HG03025 (cell line): ENCODE measurements around the gene MBD6.
"Not testable (repeated sequence)": the region's sequence is repeated elsewhere in the genome, so short reads cannot be mapped to it uniquely, and the experiment has no call there.

ENCODE experiments used
- ATAC-seq: cut with Tn5 transposase; IDR thresholded peaks from one replicate; pipeline ENCODE4 v1.9.1; 2021; ENCODE audit warnings: mild to moderate bottlenecking, moderate library complexity; ENCODE audit not compliant: unreplicated experiment, low FRiP score

The MBD6 gene

DNA sequence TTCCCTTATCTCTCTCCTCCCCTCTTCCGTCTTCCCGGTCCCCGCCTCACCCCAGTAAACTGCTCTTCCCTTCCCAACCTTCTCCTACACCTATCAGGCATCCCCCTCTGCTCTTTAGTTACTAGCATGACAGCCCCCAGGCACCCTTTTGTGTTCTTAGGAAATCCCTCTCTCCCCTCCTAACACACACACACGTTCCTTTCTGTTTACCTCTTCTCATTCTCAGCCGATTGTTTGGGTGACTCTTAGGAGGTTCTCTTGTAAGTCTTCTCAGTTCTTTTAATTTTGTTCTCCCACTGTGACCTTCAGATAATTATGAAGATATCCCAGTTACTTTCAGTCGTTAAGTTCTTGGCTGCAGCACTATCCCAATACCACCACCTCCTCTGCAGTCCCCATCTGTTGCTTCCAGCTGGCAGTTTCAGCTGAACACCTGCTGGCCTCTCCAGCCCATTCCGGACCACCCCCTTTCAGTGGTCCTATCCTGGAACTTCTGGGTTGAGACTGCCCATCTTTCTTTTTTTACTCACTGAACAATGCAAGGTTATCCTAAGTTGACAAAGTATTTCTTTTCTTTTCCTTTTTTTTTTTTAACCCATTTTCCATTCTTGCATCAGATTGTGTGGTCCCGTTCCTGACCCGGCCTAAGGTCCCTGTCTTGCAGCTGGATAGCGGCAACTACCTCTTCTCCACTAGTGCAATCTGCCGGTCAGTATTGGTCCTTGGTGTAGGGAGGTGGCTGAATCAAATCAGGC lies 34.0 kb upstream of the MBD6 start:
- ATAC-seq = no peak

DNA sequence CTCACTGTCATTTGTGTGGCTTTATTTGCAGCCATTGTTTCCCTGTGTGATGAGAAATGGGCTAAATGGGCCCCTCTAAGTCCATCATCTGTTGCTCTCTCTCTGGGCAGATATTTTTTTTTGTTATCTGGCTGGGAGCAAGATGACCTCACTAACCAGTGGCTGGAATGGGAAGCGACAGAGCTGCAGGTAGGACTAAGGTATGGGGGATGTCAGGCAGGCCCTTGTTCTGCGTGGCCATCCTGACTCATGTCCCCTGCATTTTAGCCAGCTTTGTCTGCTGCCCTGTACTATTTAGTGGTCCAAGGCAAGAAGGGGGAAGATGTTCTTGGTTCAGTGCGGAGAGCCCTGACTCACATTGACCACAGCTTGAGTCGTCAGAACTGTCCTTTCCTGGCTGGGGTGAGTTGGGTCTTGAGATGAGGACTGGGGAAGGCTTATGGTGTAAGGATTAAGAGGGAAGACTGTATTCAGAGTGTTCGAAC lies 33.4 kb upstream of the MBD6 start:
- ATAC-seq = no peak

DNA sequence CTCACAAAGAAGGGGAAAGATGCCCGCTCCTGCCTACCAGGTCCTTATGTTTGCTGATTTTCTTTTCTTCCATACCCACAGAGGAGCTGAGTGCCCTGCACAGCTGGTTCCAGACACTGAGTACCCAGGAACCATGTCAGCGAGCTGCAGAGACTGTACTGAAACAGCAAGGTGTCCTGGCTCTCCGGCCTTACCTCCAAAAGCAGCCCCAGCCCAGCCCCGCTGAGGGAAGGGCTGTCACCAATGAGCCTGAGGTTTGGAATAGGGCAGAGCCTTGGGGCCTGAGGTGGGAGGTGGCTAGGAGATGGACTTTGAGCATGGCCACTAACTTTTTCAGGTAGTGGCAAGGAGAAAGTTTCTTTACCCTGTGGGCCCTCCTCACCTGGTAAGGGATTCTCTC lies 32.5 kb upstream of the MBD6 start:
- no peak for ATAC-seq

DNA sequence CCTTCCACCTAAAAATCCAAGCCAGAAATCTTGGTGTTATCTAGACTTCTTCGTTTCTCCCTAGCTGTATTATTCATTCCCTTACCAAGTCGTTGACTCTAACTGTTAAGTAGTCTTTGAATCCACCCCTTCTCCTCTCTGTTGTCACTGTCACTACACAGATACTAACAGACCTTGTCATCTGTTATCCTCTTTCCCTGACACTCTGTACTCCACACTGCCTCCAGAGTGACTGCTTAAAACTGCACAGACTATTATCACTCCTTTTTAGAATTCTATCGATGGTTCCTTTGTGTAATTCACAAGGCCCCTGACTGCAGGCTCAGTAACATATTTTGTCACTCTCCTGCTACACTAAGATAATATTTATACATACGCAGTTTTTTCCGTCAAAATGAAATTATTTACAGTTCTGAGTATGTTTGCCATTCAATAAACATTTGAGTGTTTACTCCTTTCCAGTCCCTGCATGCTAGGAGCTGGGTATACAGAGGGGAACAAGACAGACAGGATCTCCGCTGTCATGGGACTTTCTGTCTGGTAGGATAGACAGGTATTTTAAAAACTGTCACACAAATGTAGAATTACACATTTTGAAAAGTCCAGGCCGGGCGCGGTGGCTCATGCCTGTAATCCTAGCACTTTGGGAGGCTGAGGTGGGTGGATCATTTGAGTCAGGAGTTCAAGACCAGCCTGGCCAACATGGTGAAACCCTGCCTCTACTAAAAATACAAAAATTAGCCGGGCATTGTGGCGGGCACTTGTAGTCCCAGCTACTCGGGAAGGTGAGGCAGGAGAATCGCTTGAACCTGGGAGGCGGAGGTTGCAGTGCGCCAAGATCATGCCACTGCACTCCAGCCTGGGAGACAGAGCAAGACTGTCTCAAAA lies 31.0 kb upstream of the MBD6 start:
- ATAC-seq = no peak

DNA sequence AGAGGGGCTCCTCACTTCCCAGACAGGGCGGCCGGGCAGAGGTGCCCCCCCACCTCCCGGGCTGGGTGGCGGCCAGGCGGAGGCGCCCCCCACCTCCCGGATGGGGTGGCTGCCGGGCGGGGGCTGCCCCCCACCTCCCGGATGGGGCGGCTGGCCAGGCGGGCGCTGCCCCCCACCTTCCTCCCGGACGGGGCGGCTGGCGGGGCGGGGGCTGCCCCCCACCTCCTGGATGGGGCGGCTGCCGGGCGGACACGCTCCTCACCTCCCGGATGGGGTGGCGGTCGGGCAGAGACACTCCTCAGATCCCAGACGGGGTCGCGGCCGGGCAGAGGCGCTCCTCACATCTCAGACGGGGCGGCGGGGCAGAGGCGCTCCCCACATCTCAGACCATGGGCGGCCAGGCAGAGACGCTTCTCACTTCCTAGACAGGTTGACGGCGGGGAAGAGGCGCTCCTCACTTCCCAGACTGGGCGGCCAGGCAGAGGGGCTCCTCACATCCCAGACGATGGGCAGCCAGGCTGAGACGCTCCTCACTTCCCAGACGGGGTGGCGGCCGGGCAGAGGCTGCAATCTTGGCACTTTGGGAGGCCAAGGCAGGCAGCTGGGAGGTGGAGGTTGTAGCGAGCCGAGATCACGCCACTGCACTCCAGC lies 27.4 kb upstream of the MBD6 start:
- ATAC-seq = not testable (repeated sequence)

DNA sequence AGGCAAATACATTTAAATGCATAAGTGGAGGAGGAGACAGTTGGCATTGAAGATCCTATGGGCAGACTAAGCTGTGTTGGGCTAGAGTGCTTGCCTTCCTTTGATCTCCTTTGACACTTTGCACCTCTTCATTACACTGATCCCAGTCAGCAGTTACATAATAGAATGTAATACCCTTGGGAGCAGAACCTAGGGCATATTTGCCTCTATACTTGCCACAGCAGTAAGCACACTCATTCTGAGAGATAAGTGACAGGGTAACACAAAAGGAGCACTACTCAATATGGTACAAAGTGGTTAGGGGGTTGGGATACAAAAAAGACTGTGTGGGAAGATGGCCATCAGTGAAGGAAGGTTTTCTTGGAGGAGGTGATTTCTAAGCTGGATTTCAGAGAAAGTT lies 25.8 kb upstream of the MBD6 start:
- no peak for ATAC-seq

DNA sequence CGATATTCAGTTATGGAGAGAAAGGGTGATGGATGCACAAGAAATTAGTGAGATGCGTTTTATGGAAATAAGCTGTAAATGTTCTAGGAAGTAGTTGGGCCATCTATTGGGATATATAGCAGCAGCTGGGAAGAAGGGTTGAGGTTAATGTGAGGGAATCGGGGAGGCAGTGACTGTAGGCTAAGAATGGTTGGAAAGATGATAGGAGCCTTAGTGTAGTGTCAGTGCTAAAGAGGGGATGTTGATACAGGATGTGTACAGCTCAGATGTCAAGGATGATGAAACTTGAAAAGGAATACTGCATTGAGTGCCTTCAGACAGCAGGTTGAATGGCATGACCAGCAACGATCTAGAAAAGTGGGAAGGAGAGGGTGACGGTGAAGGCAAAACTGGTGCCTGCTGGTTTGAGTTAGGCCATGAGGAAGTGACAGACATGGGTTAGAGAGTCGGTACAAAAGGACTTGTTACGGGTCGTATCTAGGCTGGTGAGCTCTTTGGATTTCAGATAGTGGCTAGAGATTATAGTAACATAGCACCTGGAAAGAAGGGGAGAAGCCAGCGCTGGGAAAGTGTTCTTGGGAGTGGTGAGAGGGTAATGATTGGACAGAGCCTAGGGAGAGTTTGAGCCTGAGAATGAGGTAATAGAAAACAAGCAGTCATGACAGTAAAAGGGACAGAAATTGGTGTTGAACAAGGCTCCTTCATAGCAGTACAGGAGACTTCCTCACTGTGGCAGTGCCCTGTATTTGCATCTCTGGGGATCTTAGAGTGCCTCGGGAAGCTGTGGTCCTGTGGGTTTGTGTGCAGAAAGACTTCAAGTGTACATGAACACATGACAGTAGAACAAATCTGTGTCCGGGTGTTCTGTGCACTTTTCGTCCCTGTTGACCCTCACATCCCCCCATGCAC lies 25.1 kb upstream of the MBD6 start:
- ATAC-seq = no peak

DNA sequence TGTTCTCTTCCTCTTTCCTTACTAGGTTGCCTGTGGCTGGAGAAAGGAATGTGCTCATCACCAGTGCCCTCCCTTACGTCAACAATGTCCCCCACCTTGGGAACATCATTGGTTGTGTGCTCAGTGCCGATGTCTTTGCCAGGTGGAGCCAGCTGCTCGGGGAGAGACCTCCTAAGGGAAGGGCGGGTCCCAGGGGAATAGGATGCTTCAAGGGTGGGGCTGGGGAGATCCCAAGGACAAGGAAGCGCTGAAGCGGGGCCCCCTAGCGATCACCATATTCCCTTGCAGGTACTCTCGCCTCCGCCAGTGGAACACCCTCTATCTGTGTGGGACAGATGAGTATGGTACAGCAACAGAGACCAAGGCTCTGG lies 24.5 kb upstream of the MBD6 start:
- ATAC-seq = no peak

DNA sequence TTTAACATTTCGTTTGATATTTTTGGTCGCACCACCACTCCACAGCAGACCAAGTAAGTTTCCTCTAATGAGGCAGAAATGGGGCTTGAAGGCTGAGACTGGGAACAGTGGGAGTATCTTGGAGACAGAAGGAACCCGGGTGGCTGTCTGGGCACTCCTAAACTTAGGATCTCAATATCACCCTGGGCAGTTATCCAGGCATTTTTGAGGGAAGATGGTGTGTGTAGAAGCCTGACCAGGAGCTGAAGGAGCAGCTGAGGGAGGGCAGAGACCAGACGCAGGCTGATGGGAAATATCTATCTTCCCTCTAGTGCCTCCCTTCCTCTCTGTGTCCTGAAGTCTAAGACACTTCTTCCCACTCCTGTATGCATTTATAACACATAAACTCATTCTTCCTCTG lies 24.1 kb upstream of the MBD6 start:
- no peak for ATAC-seq

DNA sequence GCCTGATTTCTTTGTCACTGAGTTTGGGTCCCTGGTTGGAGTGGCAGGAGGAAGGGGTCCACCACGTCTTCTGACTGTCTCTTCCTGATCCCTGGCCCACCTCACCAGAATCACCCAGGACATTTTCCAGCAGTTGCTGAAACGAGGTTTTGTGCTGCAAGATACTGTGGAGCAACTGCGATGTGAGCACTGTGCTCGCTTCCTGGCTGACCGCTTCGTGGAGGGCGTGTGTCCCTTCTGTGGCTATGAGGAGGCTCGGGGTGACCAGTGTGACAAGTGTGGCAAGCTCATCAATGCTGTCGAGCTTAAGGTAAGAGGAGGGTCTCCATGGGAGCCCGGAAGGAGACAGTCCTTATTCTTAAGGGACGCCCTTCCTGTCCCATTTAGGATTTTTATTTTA lies 22.4 kb upstream of the MBD6 start:
- ATAC-seq = no peak

DNA sequence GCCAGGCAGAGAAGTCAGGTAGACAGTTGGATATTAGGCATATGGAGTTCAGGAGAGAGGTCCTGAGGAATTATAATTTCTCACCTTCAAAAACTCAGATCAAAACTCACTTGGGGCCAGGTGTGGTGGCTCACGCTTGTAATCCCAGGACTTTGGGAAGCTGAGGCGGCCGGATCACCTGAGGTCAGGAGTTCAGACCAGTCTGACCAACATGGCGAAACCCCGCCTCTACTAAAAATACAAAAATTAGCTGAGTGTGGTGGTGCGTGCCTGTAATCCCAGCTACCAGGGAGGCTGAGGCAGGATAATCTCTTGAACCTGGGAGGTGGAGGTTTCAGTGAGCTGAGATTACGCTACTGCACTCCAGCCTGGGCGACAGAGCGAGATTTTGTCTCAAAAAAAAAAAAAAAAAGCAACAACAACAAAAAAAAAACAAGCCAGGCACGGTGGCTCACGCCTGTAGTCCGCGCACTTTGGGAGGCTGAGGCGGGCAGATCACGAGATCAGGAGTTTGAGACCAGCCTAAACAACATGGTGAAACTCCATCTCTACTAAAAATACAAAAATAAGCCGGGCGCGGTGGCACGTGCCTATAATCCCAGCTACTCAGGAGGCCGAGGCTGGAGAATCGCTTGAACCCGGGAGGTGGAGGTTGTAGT lies 20.2 kb upstream of the MBD6 start:
- ATAC-seq = not testable (repeated sequence)

DNA sequence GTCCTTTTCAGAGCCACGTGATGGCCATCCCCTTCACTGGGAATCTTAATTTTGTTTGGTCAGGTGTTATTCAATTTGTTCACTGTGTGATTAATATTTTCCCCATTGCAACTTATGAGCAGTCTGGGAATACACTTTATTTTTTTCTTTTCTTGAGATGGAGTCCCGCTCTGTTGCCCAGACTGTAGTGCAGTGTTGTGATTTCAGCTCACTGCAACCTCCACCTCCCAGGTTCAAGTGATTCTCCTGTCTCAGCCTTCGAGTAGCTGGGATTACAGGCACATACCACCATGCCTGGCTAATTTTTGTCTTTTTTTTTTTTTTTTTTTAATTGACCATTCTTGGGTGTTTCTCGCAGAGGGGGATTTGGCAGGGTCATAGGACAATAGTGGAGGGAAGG lies 16.1 kb upstream of the MBD6 start:
- not testable (repeated sequence) for ATAC-seq

DNA sequence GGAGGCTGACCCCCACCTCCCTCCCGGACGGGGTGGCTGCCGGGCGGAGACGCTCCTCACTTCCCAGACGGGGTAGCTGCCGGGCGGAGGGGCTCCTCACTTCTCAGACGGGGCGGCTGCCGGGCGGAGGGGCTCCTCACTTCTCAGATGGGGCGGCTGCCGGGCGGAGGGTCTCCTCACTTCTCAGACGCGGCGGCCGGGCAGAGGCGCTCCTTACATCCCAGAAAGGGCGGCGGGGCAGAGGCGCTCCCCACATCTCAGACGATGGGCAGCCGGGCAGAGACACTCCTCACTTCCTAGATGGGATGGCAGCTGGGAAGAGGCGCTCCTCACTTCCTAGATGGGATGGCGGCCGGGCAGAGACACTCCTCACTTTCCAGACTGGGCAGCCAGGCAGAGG lies 14.8 kb upstream of the MBD6 start:
- ATAC-seq = not testable (repeated sequence)

DNA sequence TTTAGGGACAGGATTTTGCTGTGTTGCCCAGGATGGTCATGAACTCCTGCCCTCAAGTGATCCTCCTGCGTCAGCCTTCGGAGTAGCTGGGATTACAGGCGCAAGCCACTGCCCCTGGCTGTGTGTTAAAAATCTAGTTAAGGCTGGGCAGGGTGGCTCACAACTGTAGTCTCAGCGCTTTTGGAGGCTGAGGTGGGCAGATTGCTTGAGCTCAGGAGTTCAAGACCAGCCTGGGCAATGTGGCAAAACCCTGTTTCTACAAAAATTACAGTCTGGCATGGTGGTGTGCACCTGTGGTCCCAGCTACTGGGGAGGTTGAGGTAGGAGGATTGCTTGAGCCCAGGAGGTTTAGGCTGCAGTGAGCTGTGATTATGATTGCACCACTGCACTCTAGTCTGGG lies 11.5 kb upstream of the MBD6 start:
- no peak for ATAC-seq

DNA sequence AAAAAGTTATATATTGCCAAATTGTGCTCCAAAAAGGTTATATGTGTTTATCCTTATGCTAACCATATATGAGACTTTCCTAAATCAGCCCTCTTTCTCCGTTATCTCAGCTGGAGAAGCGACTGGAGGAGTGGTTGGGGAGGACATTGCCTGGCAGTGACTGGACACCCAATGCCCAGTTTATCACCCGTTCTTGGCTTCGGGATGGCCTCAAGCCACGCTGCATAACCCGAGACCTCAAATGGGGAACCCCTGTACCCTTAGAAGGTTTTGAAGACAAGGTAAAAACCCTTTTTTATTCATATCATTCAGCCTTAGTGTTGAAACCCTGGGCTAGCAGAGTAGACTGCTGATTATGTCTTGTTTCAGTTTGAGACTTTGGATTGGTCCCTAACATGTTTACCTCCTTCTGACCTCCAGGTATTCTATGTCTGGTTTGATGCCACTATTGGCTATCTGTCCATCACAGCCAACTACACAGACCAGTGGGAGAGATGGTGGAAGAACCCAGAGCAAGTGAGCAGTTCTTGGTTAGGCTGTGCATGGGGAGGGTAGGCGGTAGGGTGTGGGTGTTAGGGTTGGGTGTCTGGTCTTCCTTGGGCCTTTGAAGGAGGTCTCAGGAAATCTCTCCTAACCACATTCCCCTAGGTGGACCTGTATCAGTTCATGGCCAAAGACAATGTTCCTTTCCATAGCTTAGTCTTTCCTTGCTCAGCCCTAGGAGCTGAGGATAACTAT lies 10.9 kb upstream of the MBD6 start:
- no peak for ATAC-seq

DNA sequence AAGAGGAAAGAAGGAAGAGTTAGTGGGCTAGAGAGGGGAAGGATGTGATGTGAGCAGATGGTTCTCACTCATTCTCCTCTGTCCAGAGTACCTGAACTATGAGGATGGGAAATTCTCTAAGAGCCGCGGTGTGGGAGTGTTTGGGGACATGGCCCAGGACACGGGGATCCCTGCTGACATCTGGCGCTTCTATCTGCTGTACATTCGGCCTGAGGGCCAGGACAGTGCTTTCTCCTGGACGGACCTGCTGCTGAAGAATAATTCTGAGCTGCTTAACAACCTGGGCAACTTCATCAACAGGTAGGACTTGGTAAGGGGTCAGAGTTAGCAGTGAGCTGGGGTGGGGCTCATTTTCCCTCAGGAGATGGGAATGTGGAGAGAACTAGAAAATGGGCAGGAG lies 10.0 kb upstream of the MBD6 start:
- no peak for ATAC-seq

DNA sequence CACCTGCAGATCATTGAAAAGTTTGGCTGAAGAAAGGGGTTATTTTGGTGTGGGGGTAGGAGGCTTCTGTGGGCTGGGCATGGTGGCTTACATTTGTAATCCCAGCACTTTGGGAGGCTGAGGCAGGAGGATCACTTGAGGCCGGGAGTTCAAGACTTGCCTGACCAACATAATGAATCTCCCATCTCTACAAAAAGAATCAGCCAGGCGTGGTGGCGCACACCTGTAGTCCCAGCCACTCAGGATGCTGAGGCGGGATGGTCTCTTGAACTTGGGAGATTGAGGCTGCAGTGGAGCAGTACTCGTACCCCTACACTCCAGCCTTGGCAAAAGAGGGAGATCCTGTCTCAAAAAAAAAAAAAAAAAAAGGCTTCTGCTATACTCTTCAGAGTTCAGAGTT lies 9.4 kb upstream of the MBD6 start:
- no peak for ATAC-seq

DNA sequence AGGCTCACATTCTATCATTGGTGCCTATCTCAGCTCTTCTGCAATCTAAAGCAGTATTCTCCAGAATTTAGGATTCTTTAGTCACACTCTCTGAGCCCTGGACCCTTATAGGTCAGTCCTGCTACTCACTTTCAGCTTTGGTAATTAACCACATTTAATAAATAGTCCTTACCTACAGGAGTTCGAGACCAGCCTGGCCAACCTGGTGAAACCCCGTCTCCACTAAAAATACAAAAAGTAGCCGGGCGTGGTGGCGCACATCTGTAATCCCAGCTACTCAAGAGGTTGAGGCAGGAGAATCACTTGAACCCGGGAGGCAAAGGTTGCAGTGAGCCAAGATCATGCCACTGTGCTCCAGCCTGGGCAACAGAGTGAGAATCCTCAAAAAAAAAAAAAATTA lies 8.9 kb upstream of the MBD6 start:
- not testable (repeated sequence) for ATAC-seq

DNA sequence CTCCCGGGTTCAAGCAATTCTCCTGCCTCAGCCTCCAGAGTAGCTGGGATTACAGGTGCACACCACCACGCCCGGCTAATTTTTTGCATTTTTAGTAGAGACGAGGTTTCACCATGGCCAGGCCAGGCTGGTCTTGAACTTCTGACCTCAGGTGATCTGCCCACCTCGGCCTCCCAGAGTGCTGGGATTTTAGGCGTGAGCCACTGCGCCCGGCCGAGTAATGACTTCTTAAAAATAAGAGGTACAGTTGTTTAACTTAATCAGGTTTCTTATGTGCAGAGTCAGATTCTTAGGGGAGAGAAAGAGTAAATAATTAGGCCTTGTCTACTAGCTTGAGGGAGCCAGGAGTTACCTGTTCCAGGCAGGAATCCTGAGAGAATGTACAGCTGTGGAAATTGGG lies 8.4 kb upstream of the MBD6 start:
- ATAC-seq = not testable (repeated sequence)
